CD8-positive, alpha-beta memory T cell (primary cell): ENCODE measurements around the gene FLII. TPM values are rescaled to one million over a fixed set of nuclear protein-coding genes. Genes with fewer than 3 reads are reported as not detected.

Source experiments
- CTCF ChIA-PET: fragments of 350-600 bp; sonication (Branson Sonifier 250); formaldehyde crosslinking; loops from one replicate; lab custom pipeline; 2021; ENCODE audit warnings: antibody characterized with exemption; lab: Charles Lee
- POLR2A ChIA-PET: fragments of 350-600 bp; sonication (Branson Sonifier 250); formaldehyde crosslinking; loops from one replicate; lab custom pipeline; 2021; ENCODE audit warnings: antibody characterized with exemption; lab: Charles Lee
- DNase-seq, 5 donors: peaks; one replicate each; pipeline versions ENCODE4 v3.0.0 to v3.0.0-alpha.2; 2020 to 2022; ENCODE audit warnings: mixed read lengths in 1 of 5
- H3K27ac ChIP-seq: one replicate; pipeline ENCODE4 v1.7.0; 2013; ENCODE audit warnings: low read depth, mild to moderate bottlenecking, low read length, moderate library complexity
- H3K27me3 ChIP-seq: 2 replicates; pipeline ENCODE4 v1.7.0; 2013; ENCODE audit warnings: low read length, mild to moderate bottlenecking; ENCODE audit not compliant: insufficient read depth, poor library complexity, severe bottlenecking
- H3K36me3 ChIP-seq: 2 replicates; pipeline ENCODE4 v1.7.0; 2013; ENCODE audit warnings: mild to moderate bottlenecking, low read length, moderate library complexity; ENCODE audit not compliant: insufficient read depth
- H3K4me1 ChIP-seq: 2 replicates; pipeline ENCODE4 v1.7.0; 2013; ENCODE audit warnings: mild to moderate bottlenecking, low read length, moderate library complexity; ENCODE audit not compliant: insufficient read depth
- H3K4me3 ChIP-seq: 2 replicates; pipeline ENCODE4 v1.7.0; 2013; ENCODE audit warnings: mild to moderate bottlenecking, low read length
- H3K9me3 ChIP-seq: 2 replicates; pipeline ENCODE4 v1.7.0; 2013; ENCODE audit warnings: mild to moderate bottlenecking, low read length
- H3K27ac Mint-ChIP-seq, 8 donors: one replicate each; pipeline ENCODE4 v1.8.0; 2020 to 2021; ENCODE audit warnings: mixed read lengths in 8 of 8, mild to moderate bottlenecking in 6 of 8, inconsistent platforms in 3 of 8, moderate library complexity in 3 of 8
- H3K27me3 Mint-ChIP-seq, 2 donors: one replicate each; pipeline ENCODE4 v1.8.0; 2020 to 2021; ENCODE audit warnings: mixed read lengths in 2 of 2, mild to moderate bottlenecking in 1 of 2, moderate library complexity in 1 of 2
- H3K36me3 Mint-ChIP-seq, 3 donors: one replicate each; pipeline ENCODE4 v1.8.0; 2020 to 2021; ENCODE audit warnings: mixed read lengths in 3 of 3, inconsistent platforms in 1 of 3, mild to moderate bottlenecking in 1 of 3
- H3K4me1 Mint-ChIP-seq, 3 donors: one replicate each; pipeline ENCODE4 v1.8.0; 2020 to 2021; ENCODE audit warnings: mixed read lengths in 3 of 3, inconsistent platforms in 1 of 3, mild to moderate bottlenecking in 1 of 3
- H3K4me3 Mint-ChIP-seq, 7 donors: one replicate each; pipeline ENCODE4 v1.8.0; 2020 to 2021; ENCODE audit warnings: mixed read lengths in 7 of 7, mild to moderate bottlenecking in 6 of 7, moderate library complexity in 4 of 7, inconsistent platforms in 2 of 7
- H3K9me3 Mint-ChIP-seq, 5 donors: one replicate each; pipeline ENCODE4 v1.8.0; 2020 to 2022; ENCODE audit warnings: mixed read lengths in 5 of 5, mild to moderate bottlenecking in 3 of 5, moderate library complexity in 2 of 5, inconsistent platforms in 1 of 5
- polyA plus RNA-seq: library from polyadenylated mRNA; unstranded; fragments of 300-500 nt; fragmentation: Illumina TruSeq; gene quantifications from one replicate; pipeline ENCODE4 v1.2.3, GENCODE V29; 2021
- total RNA-seq, 2 experiments: library from RNA; stranded (reverse); gene quantifications; one replicate each; pipeline ENCODE4 v1.2.3, GENCODE V29; 2021

The FLII gene
- total and polyA plus RNA-seq, 3 experiments from 2014 or later, result 216 to 299 (median 278) TPM

GRCh38 chr17:18206962-18207361 lies 51.6 kb downstream of the FLII start:
- no peaks in the 10 kb centered on the region for H3K27me3 Mint-ChIP-seq
- Histone ChIP-seq H3K36me3 (peaks cover 52% of the 10 kb centered on the region), H3K4me1 (no peaks in the 10 kb centered on the region), H3K4me3 (no peak overlapping the region), H3K9me3 (no peaks in the 10 kb centered on the region), H3K27me3 (no peaks in the 10 kb centered on the region), H3K27ac (no peak overlapping the region)
- peaks cover 4 to 11% (median 5%) of the 10 kb centered on the region in 3 donors for H3K4me1 Mint-ChIP-seq
- ChIA-PET CTCF (no interaction called here), POLR2A (no interaction called here)
- no peak for DNase-seq
- peak overlapping the region in 1 of 7 donors; percentile 50 for H3K4me3 Mint-ChIP-seq
- H3K36me3 Mint-ChIP-seq, result peaks cover 3 to 82% (median 15%) of the 10 kb centered on the region in 3 donors
- H3K27ac Mint-ChIP-seq, result no peak overlapping the region
- H3K9me3 Mint-ChIP-seq, result no peaks in the 10 kb centered on the region

GRCh38 chr17:18205861-18206260 lies 52.7 kb downstream of the FLII start:
- Mint-ChIP-seq H3K4me3 (no peak overlapping the region), H3K36me3 (peaks cover 3 to 85% (median 14%) of the 10 kb centered on the region in 3 donors), H3K4me1 (peaks cover 7 to 20% (median 14%) of the 10 kb centered on the region in 3 donors), H3K27me3 (no peaks in the 10 kb centered on the region), H3K9me3 (no peaks in the 10 kb centered on the region), H3K27ac (peak overlapping the region in 4 of 8 donors; percentile 37 to 80 (median 50))
- Histone ChIP-seq H3K27ac (no peak overlapping the region), H3K36me3 (peaks cover 56% of the 10 kb centered on the region), H3K27me3 (no peaks in the 10 kb centered on the region), H3K4me1 (no peaks in the 10 kb centered on the region), H3K9me3 (no peaks in the 10 kb centered on the region), H3K4me3 (no peak overlapping the region)
- CTCF ChIA-PET, result no interaction called here
- POLR2A ChIA-PET, result no interaction called here
- DNase-seq, result no peak

- H3K27ac Mint-ChIP-seq, result peak overlapping the region; percentile 14 to 68 (median 48)
Measured at GRCh38 chr17:18203308-18203707, 55.2 kb downstream of the FLII start.

GRCh38 chr17:18201108-18201507 lies 57.4 kb downstream of the FLII start:
- peaks cover 0 to 84% (median 11%) of the 10 kb centered on the region in 3 donors for H3K36me3 Mint-ChIP-seq
- Histone ChIP-seq H3K27ac (no peak overlapping the region), H3K36me3 (peaks cover 42% of the 10 kb centered on the region), H3K27me3 (no peaks in the 10 kb centered on the region), H3K4me1 (peaks cover 7% of the 10 kb centered on the region), H3K4me3 (no peak overlapping the region), H3K9me3 (no peaks in the 10 kb centered on the region)
- ChIA-PET CTCF (no interaction called here), POLR2A (interaction anchor here (1.2 kb wide), 1 partner anchor 17 kb away, joined by 3 read pairs; the partner anchor contains the start of gene ALKBH5)
- H3K4me3 Mint-ChIP-seq, result no peak overlapping the region
- H3K4me1 Mint-ChIP-seq, result peaks cover 38 to 66% (median 51%) of the 10 kb centered on the region in 3 donors
- H3K9me3 Mint-ChIP-seq, result no peaks in the 10 kb centered on the region
- no peak for DNase-seq
- peak overlapping the region in 4 of 8 donors; percentile 54 to 75 (median 66) for H3K27ac Mint-ChIP-seq
- no peaks in the 10 kb centered on the region for H3K27me3 Mint-ChIP-seq

More at GRCh38 chr17:18203308-18203707, 55.2 kb downstream of the FLII start:
- Histone ChIP-seq H3K36me3 (peaks cover 53% of the 10 kb centered on the region), H3K27ac (no peak overlapping the region), H3K27me3 (no peaks in the 10 kb centered on the region), H3K4me1 (peaks cover 7% of the 10 kb centered on the region), H3K9me3 (no peaks in the 10 kb centered on the region), H3K4me3 (no peak overlapping the region)
- POLR2A ChIA-PET, result no interaction called here
- H3K27me3 Mint-ChIP-seq, result no peaks in the 10 kb centered on the region
- peaks cover 26 to 44% (median 37%) of the 10 kb centered on the region in 3 donors for H3K4me1 Mint-ChIP-seq
- DNase-seq, result no peak
- H3K4me3 Mint-ChIP-seq, result no peak overlapping the region
- peaks cover 3 to 83% (median 10%) of the 10 kb centered on the region in 3 donors for H3K36me3 Mint-ChIP-seq
- CTCF ChIA-PET, result no interaction called here
- H3K9me3 Mint-ChIP-seq, result no peaks in the 10 kb centered on the region

- POLR2A ChIA-PET, result no interaction called here
- Histone ChIP-seq H3K27ac (no peak overlapping the region), H3K4me3 (no peak overlapping the region), H3K4me1 (peaks cover 15% of the 10 kb centered on the region), H3K36me3 (peaks cover 43% of the 10 kb centered on the region), H3K27me3 (no peaks in the 10 kb centered on the region), H3K9me3 (no peaks in the 10 kb centered on the region)
- CTCF ChIA-PET, result no interaction called here
- peaks cover 55 to 82% (median 72%) of the 10 kb centered on the region in 3 donors for H3K4me1 Mint-ChIP-seq
- DNase-seq, result no peak
- no peaks in the 10 kb centered on the region for H3K27me3 Mint-ChIP-seq
- H3K36me3 Mint-ChIP-seq, result peaks cover 0 to 88% (median 11%) of the 10 kb centered on the region in 3 donors
- H3K4me3 Mint-ChIP-seq, result peak overlapping the region in 2 of 7 donors; percentile 7 to 33
- no peaks in the 10 kb centered on the region for H3K9me3 Mint-ChIP-seq
- peak overlapping the region; percentile 1 to 78 (median 64) for H3K27ac Mint-ChIP-seq
Measured at GRCh38 chr17:18198530-18198929, 60.0 kb downstream of the FLII start.

GRCh38 chr17:18197535-18198194 lies 60.9 kb downstream of the FLII start:
- Histone ChIP-seq H3K27ac (no peak overlapping the region), H3K27me3 (no peaks in the 10 kb centered on the region), H3K4me3 (no peak overlapping the region), H3K4me1 (peaks cover 16% of the 10 kb centered on the region), H3K9me3 (no peaks in the 10 kb centered on the region), H3K36me3 (peaks cover 38% of the 10 kb centered on the region)
- peaks cover 54 to 84% (median 70%) of the 10 kb centered on the region in 3 donors for H3K4me1 Mint-ChIP-seq
- no peaks in the 10 kb centered on the region for H3K9me3 Mint-ChIP-seq
- ChIA-PET POLR2A (no interaction called here), CTCF (interaction anchor here (0.6 to 1.2 kb wide), 3 partner anchors 14 to 169 kb away, joined by 3 to 7 read pairs (median 6); partner anchors contain the start of gene ALKBH5)
- peaks cover 0 to 88% (median 11%) of the 10 kb centered on the region in 3 donors for H3K36me3 Mint-ChIP-seq
- peak overlapping the region in 2 of 7 donors; percentile 6 to 33 for H3K4me3 Mint-ChIP-seq
- peak overlapping the region; percentile 1 to 79 (median 62) for H3K27ac Mint-ChIP-seq
- no peaks in the 10 kb centered on the region for H3K27me3 Mint-ChIP-seq
- DNase-seq, result no peak

- peaks cover 68 to 93% (median 77%) of the 10 kb centered on the region in 3 donors for H3K4me1 Mint-ChIP-seq
- H3K27ac Mint-ChIP-seq, result peak overlapping the region in 5 of 8 donors; percentile 13 to 77 (median 56)
- peaks cover 0 to 84% (median 9%) of the 10 kb centered on the region in 3 donors for H3K36me3 Mint-ChIP-seq
- H3K9me3 Mint-ChIP-seq, result no peaks in the 10 kb centered on the region
- Histone ChIP-seq H3K4me3 (no peak overlapping the region), H3K27ac (no peak overlapping the region), H3K4me1 (peaks cover 35% of the 10 kb centered on the region), H3K9me3 (no peaks in the 10 kb centered on the region), H3K27me3 (no peaks in the 10 kb centered on the region), H3K36me3 (peaks cover 30% of the 10 kb centered on the region)
- ChIA-PET CTCF (no interaction called here), POLR2A (no interaction called here)
- no peak for DNase-seq
- no peaks in the 10 kb centered on the region for H3K27me3 Mint-ChIP-seq
- H3K4me3 Mint-ChIP-seq, result no peak overlapping the region
Measured at GRCh38 chr17:18195246-18195645, 63.3 kb downstream of the FLII start.
